Dermis lymphatic vessel endothelial cell (primary cell): ENCODE results near the gene CYP39A1. TPM values are rescaled to one million over a fixed set of nuclear protein-coding genes. Genes with fewer than 3 reads are reported as not detected.

ENCODE experiments used
- total RNA-seq: library from RNA; depleted of rRNA; stranded (reverse); fragments of >200 nt; gene quantifications from 2 replicates; pipeline ENCODE4 v1.2.1, GENCODE V29; 2014

The CYP39A1 gene
- total RNA-seq: 0.22 and 0.52 TPM in 2 replicates

GRCh38 chr6:46652603-46653438, at the start of gene CYP39A1, which contains the start of gene SLC25A27:
CYP39A1 (minus strand) TSS chr6:46652818; CDS start chr6:46652582, 236 bp downstream.
SLC25A27 (plus strand) TSS chr6:46652975; CDS start chr6:46653193, 218 bp downstream.

GRCh38 chr6:46687619-46688097, 35.0 kb upstream of the CYP39A1 start, which contains the start of gene TDRD6:
TDRD6 (plus strand) TSS chr6:46687885; CDS start chr6:46688129, 244 bp downstream.

Other genes starting within 250 kb of the CYP39A1 start
- gene RCAN2, start 161.4 kb downstream of the CYP39A1 start, total RNA-seq: under 0.01 and 0.26 TPM in 2 replicates
- gene SLC25A27, start 157 bp upstream of the CYP39A1 start, total RNA-seq: 0.43 and 1.5 TPM in 2 replicates
- gene TDRD6, start 35.1 kb upstream of the CYP39A1 start, total RNA-seq: under 0.01 TPM in 1 of 2 replicates, not detected in the other
- not detected in 2 replicates for gene PLA2G7, start 82.6 kb upstream of the CYP39A1 start, total RNA-seq
- not detected in 2 replicates for gene ANKRD66, start 94.1 kb upstream of the CYP39A1 start, total RNA-seq
- not detected in 2 replicates for gene MEP1A, start 140.6 kb upstream of the CYP39A1 start, total RNA-seq